ENCODE data around the gene MICU2. TPM values are rescaled to one million over a fixed set of nuclear protein-coding genes. Genes with fewer than 3 reads are reported as not detected.

Gene MICU2
- total RNA-seq, 1 donor: 57.7 TPM

DNA sequence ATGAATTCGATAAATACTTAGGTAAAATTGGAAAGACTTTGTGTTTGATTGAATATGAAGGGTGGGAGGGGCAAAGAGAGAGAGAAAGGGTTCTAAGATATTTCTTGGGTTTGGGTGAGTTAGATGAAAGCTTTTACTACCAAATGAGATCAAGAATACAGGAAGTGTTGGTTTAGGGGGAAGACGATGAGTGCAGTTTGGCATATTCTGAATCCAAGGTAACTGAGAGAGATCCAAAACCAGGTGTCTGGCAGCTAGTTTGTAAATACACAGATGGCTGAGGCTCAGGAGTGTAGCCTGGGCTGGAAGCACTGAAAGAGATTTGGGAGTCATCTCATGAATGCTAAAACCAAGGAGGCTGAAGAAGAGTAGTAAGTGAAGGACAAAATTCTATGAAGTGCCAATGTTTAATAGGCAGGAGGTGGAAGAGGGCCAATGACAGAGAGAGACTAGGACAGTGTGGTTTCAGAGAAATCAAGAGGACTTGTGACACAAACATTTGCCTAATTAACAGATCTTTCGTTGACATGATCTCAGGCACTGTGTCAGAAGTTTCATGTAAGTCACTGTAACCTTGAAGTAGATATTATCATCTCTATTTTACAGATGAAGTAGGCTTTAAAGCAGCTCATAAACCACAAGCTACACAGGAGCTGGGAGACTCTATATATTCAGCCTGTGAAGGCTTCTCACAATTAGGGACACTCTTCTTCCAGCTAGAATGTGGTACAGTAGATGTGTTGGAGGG is 74.7 kb downstream of the MICU2 start:
- TF ChIP-seq, protein P1, sequence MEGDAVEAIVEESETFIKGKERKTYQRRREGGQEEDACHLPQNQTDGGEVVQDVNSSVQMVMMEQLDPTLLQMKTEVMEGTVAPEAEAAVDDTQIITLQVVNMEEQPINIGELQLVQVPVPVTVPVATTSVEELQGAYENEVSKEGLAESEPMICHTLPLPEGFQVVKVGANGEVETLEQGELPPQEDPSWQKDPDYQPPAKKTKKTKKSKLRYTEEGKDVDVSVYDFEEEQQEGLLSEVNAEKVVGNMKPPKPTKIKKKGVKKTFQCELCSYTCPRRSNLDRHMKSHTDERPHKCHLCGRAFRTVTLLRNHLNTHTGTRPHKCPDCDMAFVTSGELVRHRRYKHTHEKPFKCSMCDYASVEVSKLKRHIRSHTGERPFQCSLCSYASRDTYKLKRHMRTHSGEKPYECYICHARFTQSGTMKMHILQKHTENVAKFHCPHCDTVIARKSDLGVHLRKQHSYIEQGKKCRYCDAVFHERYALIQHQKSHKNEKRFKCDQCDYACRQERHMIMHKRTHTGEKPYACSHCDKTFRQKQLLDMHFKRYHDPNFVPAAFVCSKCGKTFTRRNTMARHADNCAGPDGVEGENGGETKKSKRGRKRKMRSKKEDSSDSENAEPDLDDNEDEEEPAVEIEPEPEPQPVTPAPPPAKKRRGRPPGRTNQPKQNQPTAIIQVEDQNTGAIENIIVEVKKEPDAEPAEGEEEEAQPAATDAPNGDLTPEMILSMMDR (IDR thresholded peaks at IDR 0.05; ENCODE audit: insufficient read depth, low read length): no peak
- DNase-seq (ENCODE audit: low read depth): no peak
- H3K4me3 ChIP-seq (ENCODE audit: low read depth, low read length): no peak overlapping the region

- TF ChIP-seq, protein P1 (IDR thresholded peaks at IDR 0.05; ENCODE audit: insufficient read depth, low read length): no peak
- no peak overlapping the region for H3K4me3 ChIP-seq (ENCODE audit: low read depth, low read length)
- peak; percentile 18 for DNase-seq (ENCODE audit: low read depth)
Measured at GRCh38 chr13:21528616-21529015, 75.4 kb downstream of the MICU2 start.

GRCh38 chr13:21526707-21527540 is 77.0 kb downstream of the MICU2 start:
- H3K4me3 ChIP-seq (ENCODE audit: low read depth, low read length): no peak overlapping the region
- DNase-seq (ENCODE audit: low read depth): no peak
- TF ChIP-seq, protein P1 (IDR thresholded peaks at IDR 0.05; ENCODE audit: insufficient read depth, low read length): no peak

DNA sequence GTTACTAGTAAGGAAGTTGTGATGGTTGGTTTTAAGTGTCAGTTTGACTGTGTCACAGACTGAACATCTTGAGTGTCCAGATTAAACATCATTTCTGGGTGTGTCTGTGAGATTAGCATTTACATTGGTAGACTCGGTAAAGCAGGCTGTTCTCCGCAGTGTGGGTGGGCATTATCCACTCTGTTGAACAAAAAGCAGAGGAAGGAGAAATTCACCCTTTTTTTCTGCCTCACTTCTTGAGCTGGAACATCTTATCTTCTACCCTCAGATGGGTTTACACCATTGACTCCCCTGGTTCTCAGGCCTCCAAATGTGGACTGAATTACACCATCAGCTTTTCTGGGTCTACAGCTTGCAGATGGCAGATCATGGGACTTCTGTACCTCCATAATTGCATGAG is 81.1 kb downstream of the MICU2 start:
- no peak for DNase-seq (ENCODE audit: low read depth)
- H3K4me3 ChIP-seq (ENCODE audit: low read depth, low read length): no peak overlapping the region
- TF ChIP-seq, protein P1 (IDR thresholded peaks at IDR 0.05; ENCODE audit: insufficient read depth, low read length): no peak

DNA sequence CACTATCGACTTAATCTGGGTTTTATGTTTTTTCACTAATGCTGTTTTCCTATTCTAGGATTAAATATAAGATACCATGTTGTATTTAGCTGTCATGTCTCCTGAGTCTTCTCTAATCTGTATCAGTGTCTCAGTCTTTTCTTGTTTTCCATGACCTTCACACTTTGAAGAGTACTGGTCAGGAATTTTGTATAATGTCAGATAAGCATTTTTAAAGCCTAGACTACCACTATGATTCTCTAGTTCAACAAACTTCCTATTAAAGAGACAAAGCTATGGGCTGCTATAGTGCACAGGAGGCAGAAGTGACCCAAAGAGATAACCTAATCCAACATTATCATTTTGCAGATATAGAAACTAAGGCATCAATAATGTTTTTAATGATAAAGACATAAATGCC is 81.8 kb downstream of the MICU2 start:
- TF ChIP-seq, protein P1 (IDR thresholded peaks at IDR 0.05; ENCODE audit: insufficient read depth, low read length): no peak
- H3K4me3 ChIP-seq (ENCODE audit: low read depth, low read length): no peak overlapping the region
- DNase-seq (ENCODE audit: low read depth): no peak

DNA sequence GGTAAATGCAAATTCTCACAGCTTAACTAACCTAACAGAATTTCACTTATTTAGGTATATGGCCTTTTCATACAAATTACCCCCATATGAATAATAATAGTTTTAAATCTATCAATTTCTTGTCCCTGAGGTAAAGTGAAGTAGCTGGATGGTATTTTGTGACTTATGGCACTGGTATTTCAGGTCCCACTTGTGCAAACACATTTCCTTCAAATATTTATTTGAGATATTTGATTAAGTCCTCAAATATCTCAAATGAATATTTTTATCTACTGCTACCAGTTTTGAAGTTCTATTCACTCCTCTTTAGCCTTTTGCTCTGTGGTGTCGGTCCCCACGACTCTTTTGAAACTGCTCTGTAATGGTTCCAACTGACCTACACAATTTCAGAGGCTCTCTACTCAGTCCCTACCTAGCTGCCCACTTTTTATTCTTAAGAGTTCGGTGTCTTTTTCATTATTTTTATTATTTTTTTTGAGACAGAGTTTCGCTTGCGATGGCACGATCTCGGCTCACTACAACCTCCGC is 85.3 kb downstream of the MICU2 start:
- H3K4me3 ChIP-seq (ENCODE audit: low read depth, low read length): no peak overlapping the region

More for the DNA sequence above, 85.3 kb downstream of the MICU2 start:
- TF ChIP-seq, protein P1 (IDR thresholded peaks at IDR 0.05; ENCODE audit: insufficient read depth, low read length): no peak
- no peak for DNase-seq (ENCODE audit: low read depth)

Data from fibroblast of the aortic adventitia (primary cell).